A549 (cell line): ENCODE results near the gene ADGRD1. TPM values are rescaled to one million over a fixed set of nuclear protein-coding genes. Genes with fewer than 3 reads are reported as not detected.
A peak's percentile ranks its signal among the peaks of the same experiment; 100 is the strongest.

Experiments
- ATAC-seq, 2 experiments: fragments of 200-7000 bp in 1 of 2; fragments of >200 bp in 1 of 2; cut with Nextera tagmentation in 1 of 2; cut with Tn5 transposase in 1 of 2; 3 replicates each; pipeline versions ENCODE4 v1.8.0 to v1.9.1; 2018 to 2020; ENCODE audit warnings: mild to moderate bottlenecking in 1 of 2, moderate library complexity in 1 of 2
- CTCF ChIA-PET: fragments of 300-600 bp; sonication (Branson Sonifier 250); formaldehyde crosslinking; extraction: SDS; loops from one replicate; lab custom pipeline; 2021; ENCODE audit warnings: antibody characterized with exemption, inconsistent platforms; lab: Yijun Ruan, JAX
- POLR2A ChIA-PET: fragments of 350-600 bp; formaldehyde crosslinking; extraction: SDS; loops from one replicate; lab custom pipeline; 2021; ENCODE audit warnings: antibody characterized with exemption, inconsistent platforms; lab: Yijun Ruan, JAX
- DNase-seq, 2 experiments: peaks; one replicate each; pipeline versions ENCODE4 v3.0.0 to v3.0.0-alpha.2; 2011 to 2016; ENCODE audit warnings: low read depth in 1 of 2, low spot score in 1 of 2
- FAIRE-seq: peaks from 2 replicates; lab custom pipeline; 2011; peaks lifted over from hg19 to GRCh38; lab: Jason Lieb, UNC
- H3K27ac ChIP-seq, 2 experiments: fragments of >200 bp; sonication (Bioruptor Twin); formaldehyde crosslinking; 3 replicates each; pipeline ENCODE4 v1.5.1; 2016 to 2017
- H3K4me1 ChIP-seq: fragments of >200 bp; sonication (Bioruptor Twin); formaldehyde crosslinking; 3 replicates; pipeline ENCODE4 v1.6.1; 2016
- H3K4me2 ChIP-seq: fragments of >200 bp; sonication (Bioruptor Twin); formaldehyde crosslinking; 3 replicates; pipeline ENCODE4 v1.6.1; 2016
- H3K4me3 ChIP-seq: fragments of >200 bp; sonication (Bioruptor Twin); formaldehyde crosslinking; 3 replicates; pipeline ENCODE4 v1.5.1; 2016
- H3K9me3 ChIP-seq: fragments of >200 bp; sonication (Bioruptor Twin); formaldehyde crosslinking; 3 replicates; pipeline ENCODE4 v1.6.1; 2016
- BHLHE40 ChIP-seq: IDR thresholded peaks from 2 replicates; pipeline ENCODE4 v1.6.1; 2012; ENCODE audit warnings: low read depth, low read length, inconsistent platforms
- CBX2 ChIP-seq: fragments of 200-600 bp; sonication (generic); IDR thresholded peaks from 2 replicates; pipeline ENCODE4 v1.6.1; 2016; ENCODE audit warnings: low read depth, mild to moderate bottlenecking, borderline replicate concordance
- CEBPB ChIP-seq, 2 experiments: fragments of >200 bp in 1 of 2; sonication (Bioruptor Twin) in 1 of 2; formaldehyde crosslinking in 1 of 2; IDR thresholded peaks; 2 replicates each; pipeline ENCODE4 v1.6.1; 2012 to 2016
- CHD2 ChIP-seq: fragments of 150-350 bp; IDR thresholded peaks from 2 replicates; pipeline ENCODE4 v1.6.1; 2014; ENCODE audit warnings: low read length; ENCODE audit not compliant: partially characterized antibody
- CHD4 ChIP-seq: fragments of 200-600 bp; sonication (generic); IDR thresholded peaks from 2 replicates; pipeline ENCODE4 v1.6.1; 2016; ENCODE audit warnings: antibody characterized with exemption, mild to moderate bottlenecking, borderline replicate concordance
- E2F6 ChIP-seq: IDR thresholded peaks from 2 replicates; pipeline ENCODE4 v1.6.1; 2012; ENCODE audit warnings: low read depth, borderline replicate concordance
- EP300 ChIP-seq, 2 experiments: fragments of >200 bp; sonication (Bioruptor Twin); formaldehyde crosslinking; IDR thresholded peaks; 2 replicates in 1 of 2; 3 replicates in 1 of 2; pipeline ENCODE4 v1.6.1; 2016 to 2017
- FOXS1 ChIP-seq: fragments of 250-450 bp; sonication (Bioruptor Pico); IDR thresholded peaks from 2 replicates; pipeline ENCODE4 v1.5.0; 2020; ENCODE audit warnings: mild to moderate bottlenecking, moderate library complexity
- GATA3 ChIP-seq: IDR thresholded peaks from 2 replicates; pipeline ENCODE4 v1.6.1; 2012; ENCODE audit warnings: borderline replicate concordance
- HOXB13 ChIP-seq: fragments of 250-450 bp; sonication (Bioruptor Pico); IDR thresholded peaks from 2 replicates; pipeline ENCODE4 v1.5.0; 2020; ENCODE audit warnings: low read depth, mild to moderate bottlenecking, moderate library complexity
- HOXB5 ChIP-seq: fragments of 250-450 bp; sonication (Bioruptor Pico); IDR thresholded peaks from 2 replicates; pipeline ENCODE4 v1.5.0; 2020; ENCODE audit warnings: mild to moderate bottlenecking, moderate library complexity
- KDM5A ChIP-seq: fragments of 200-600 bp; sonication (generic); IDR thresholded peaks from 2 replicates; pipeline ENCODE4 v1.6.1; 2016; ENCODE audit warnings: antibody characterized with exemption, mild to moderate bottlenecking
- MAX ChIP-seq: IDR thresholded peaks from 2 replicates; pipeline ENCODE4 v1.6.1; 2012
- MYC ChIP-seq: IDR thresholded peaks from 2 replicates; pipeline ENCODE4 v1.6.1; 2012; ENCODE audit warnings: mild to moderate bottlenecking, inconsistent platforms, low read length, improper control_type of control experiment, borderline replicate concordance
- NPAS2 ChIP-seq: fragments of 250-450 bp; sonication (Bioruptor Pico); IDR thresholded peaks from 2 replicates; pipeline ENCODE4 v1.8.0; 2022; ENCODE audit warnings: mild to moderate bottlenecking, moderate library complexity, borderline replicate concordance
- PHF8 ChIP-seq: fragments of 200-600 bp; sonication (generic); IDR thresholded peaks from 2 replicates; pipeline ENCODE4 v1.6.1; 2016; ENCODE audit warnings: low read depth, mild to moderate bottlenecking, antibody characterized with exemption, moderate library complexity, borderline replicate concordance
- RAD21 ChIP-seq, 2 experiments: fragments of >200 bp in 1 of 2; sonication (Bioruptor Twin) in 1 of 2; formaldehyde crosslinking in 1 of 2; IDR thresholded peaks in 1 of 2; conservative IDR thresholded peaks in 1 of 2; 2 replicates in 1 of 2; 3 replicates in 1 of 2; pipeline ENCODE4 v1.6.1; 2012 to 2018; ENCODE audit warnings: inconsistent platforms in 1 of 2
- RARB ChIP-seq: fragments of 250-450 bp; sonication (Bioruptor Pico); IDR thresholded peaks from 2 replicates; pipeline ENCODE4 v1.8.0; 2021; ENCODE audit warnings: mild to moderate bottlenecking, moderate library complexity
- RFX5 ChIP-seq: fragments of 450-650 bp; IDR thresholded peaks from 2 replicates; pipeline ENCODE4 v1.7.1; 2014; ENCODE audit warnings: antibody characterized with exemption, mild to moderate bottlenecking, moderate library complexity
- TFCP2L1 ChIP-seq: fragments of 250-450 bp; sonication (Bioruptor Pico); IDR thresholded peaks from 2 replicates; pipeline ENCODE4 v1.5.0; 2021; ENCODE audit warnings: mild to moderate bottlenecking
- USF2 ChIP-seq: fragments of 450-650 bp; IDR thresholded peaks from 2 replicates; pipeline ENCODE4 v1.6.1; 2014; ENCODE audit warnings: antibody characterized with exemption
- ZFP36 ChIP-seq: fragments of 450-650 bp; IDR thresholded peaks from 2 replicates; pipeline ENCODE4 v1.6.1; 2014; ENCODE audit warnings: borderline replicate concordance; ENCODE audit not compliant: partially characterized antibody
- ZSCAN20 ChIP-seq: fragments of 250-450 bp; sonication (Bioruptor Pico); IDR thresholded peaks from 2 replicates; pipeline ENCODE4 v1.8.0; 2022; ENCODE audit warnings: mild to moderate bottlenecking, moderate library complexity
- WGBS: methylation state at CpG from one replicate; pipeline ENCODE4 v1.1.6; 2017; ENCODE audit errors: missing lambda C conversion rate; 5-methylcytosine and 5-hydroxymethylcytosine counted together
- polyA plus RNA-seq, 4 experiments: library from polyadenylated mRNA; depleted of rRNA in 3 of 4; stranded (reverse); fragments of >200 nt; fragmentation: RNase III in 1 of 4; extraction: RNeasy Plus Mini Kit Qiagen cat#74134 plus additional on column Dnase treatment in 1 of 4; gene quantifications; 2 replicates in 3 of 4; 3 replicates in 1 of 4; pipeline ENCODE4 v1.2.3, GENCODE V29; 2011 to 2017
- TF ChIP-seq, protein P1 (sequence below): fragments of 250-450 bp; sonication (Bioruptor Pico); IDR thresholded peaks from 2 replicates; pipeline ENCODE4 v1.5.0; 2021; ENCODE audit warnings: mild to moderate bottlenecking, moderate library complexity, borderline replicate concordance

ADGRD1 gene
- polyA plus RNA-seq, 2 of the 4 experiments (the other 2 are of a cell fraction) = 0.36 to 1.5 TPM

DNA sequence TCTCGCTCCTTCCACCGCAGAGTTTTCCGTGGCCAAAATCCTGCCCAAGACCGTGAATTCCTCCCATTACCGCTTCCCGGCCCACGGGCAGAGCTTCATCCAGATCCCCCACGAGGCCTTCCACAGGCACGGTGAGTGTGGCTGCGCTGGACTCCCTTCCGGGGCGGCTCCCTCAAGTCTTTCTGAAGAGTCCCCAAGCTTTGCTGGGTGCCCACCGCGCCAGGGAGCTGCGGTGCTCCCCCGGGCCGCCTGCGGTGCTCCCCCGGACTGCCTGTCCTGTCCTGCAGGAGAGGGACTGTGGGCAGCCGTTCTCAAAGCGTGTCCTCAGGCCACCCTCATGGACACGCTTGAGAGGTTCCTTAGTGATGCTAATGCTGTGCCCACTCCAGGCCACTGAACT, 50.5 kb downstream of the ADGRD1 start:
- ATAC-seq (no peak), DNase-seq (no peak), FAIRE-seq (no peak)
- Histone ChIP-seq H3K4me3 (no peak overlapping the region), H3K4me1 (no peaks in the 10 kb centered on the region), H3K4me2 (no peak overlapping the region), H3K9me3 (no peaks in the 10 kb centered on the region), H3K27ac (no peak overlapping the region)
- WGBS = 73% methylated on average over 21 of the region's 22 CpGs
- ChIA-PET CTCF (no interaction called here), POLR2A (no interaction called here)
- TF ChIP-seq MAX (no peak), CBX2 (no peak), BHLHE40 (no peak), PHF8 (no peak), ZFP36 (no peak), MYC (no peak), EP300 (IDR thresholded peaks at IDR 0.05) (no peak), E2F6 (no peak), FOXS1 (no peak), HOXB5 (CRISPR knock-in tag) (no peak)

DNA sequence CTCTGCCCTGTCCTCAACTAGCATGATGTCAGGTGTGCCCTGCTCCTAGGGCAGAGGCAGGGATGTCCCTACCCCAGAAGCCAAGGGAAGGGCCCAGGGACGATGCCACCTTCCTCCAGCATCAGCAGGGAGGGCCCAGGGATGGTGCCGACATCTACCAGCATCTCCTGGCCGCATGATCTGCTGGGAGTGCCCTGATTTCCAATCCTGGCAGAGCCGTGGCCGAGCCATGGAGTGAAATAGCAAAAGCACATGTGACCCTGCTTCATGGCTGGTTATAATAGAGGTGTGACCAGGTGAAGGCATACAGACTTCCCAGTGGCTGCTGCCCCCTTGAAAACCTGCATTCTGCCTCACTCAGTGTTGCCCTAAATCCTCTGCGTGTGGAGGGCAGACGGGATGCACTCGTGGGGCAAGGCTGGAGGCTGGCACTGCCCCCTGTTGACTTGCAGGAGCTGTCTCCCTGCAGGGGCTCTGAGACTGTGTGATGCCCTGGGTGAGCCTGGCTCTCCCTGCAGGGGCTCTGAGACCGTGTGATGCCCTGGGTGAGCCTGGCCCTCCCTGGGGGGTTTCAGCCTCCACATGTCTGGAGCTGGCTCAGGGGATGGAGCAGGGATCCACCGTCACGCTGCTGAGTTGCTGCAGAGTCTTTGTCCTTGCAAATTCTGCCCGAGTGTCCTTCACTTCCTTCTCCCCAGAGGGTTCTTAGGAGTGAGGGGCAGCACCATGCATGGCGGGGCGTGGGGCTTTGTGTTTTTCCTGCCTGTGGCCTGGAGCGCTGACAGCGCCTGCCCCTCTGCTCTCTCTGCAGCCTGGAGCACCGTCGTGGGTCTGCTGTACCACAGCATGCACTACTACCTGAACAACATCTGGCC, 51.7 kb downstream of the ADGRD1 start:
- no peaks in the 10 kb centered on the region for H3K9me3 ChIP-seq
- H3K4me1 ChIP-seq = no peaks in the 10 kb centered on the region
- POLR2A ChIA-PET = no interaction called here
- ATAC-seq (peak in 1 of 2 experiments; percentile 62; a peak in 3 of 6 replicates), DNase-seq (no peak), FAIRE-seq (no peak)
- H3K4me2 ChIP-seq = no peak overlapping the region
- whole genome bisulfite sequencing = 51% methylated on average over 16 of the region's 18 CpGs
- TF ChIP-seq ZSCAN20 (CRISPR knock-in tag) (no peak), BHLHE40 (no peak), RFX5 (no peak), CEBPB (IDR thresholded peaks at IDR 0.05) (no peak), TFCP2L1 (CRISPR knock-in tag) (no peak), CHD2 (no peak), GATA3 (no peak), MYC (no peak)
- no peak overlapping the region for H3K4me3 ChIP-seq
- H3K27ac ChIP-seq = no peak overlapping the region
- CTCF ChIA-PET = no interaction called here

DNA sequence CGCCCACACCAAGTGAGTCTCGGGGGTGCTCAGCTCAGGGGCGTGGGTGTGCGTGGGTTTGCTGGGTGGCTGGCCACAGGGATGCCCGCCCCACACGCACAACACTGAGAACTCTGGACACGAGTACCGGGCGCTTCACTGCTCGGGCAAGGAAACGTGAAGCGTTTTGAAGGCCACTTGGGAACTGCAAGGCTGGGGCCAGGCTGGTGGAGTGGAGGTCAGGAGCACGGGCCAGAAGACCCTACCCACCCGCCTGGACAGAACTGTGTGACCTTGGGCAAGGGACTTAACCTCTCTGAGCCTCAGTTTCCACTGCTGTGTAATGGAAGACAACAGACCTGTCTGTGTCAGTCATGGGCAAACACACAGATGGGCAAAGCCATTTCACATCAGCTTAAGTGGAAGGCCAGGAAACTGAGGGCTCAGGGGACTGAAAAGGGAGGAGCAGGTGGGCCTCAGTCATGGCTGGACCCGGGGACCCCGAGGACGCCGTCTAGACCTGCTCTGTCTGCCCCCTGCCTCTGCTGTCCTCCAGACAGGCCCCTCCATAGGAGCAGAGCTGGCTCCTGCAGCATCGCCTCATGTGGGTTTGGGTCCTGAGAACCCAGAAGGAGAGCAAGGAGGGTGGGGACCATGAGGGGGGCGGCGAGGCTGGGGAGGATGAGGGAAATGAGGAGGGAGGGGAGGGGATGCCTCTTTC, 52.5 kb downstream of the ADGRD1 start:
- FAIRE-seq (no peak), ATAC-seq (no peak), DNase-seq (no peak)
- Histone ChIP-seq H3K9me3 (no peaks in the 10 kb centered on the region), H3K27ac (no peak overlapping the region), H3K4me2 (no peak overlapping the region), H3K4me1 (no peaks in the 10 kb centered on the region), H3K4me3 (no peak overlapping the region)
- ChIA-PET CTCF (no interaction called here), POLR2A (no interaction called here)
- 39% methylated on average over 18 of the region's 21 CpGs for WGBS
- no peak for TF ChIP-seq ZFP36
- TF ChIP-seq NPAS2 = no peak
- TF ChIP-seq RARB = no peak
- TF ChIP-seq CHD4 = no peak
- no peak for TF ChIP-seq HOXB13 (CRISPR knock-in tag)
- TF ChIP-seq KDM5A = no peak
- no peak for TF ChIP-seq MAX
- TF ChIP-seq USF2 = no peak
- no peak for TF ChIP-seq RAD21 (conservative IDR thresholded peaks at IDR 0.05 in 1 of 2, IDR thresholded peaks at IDR 0.05 in 1 of 2)
- TF ChIP-seq, protein P1, sequence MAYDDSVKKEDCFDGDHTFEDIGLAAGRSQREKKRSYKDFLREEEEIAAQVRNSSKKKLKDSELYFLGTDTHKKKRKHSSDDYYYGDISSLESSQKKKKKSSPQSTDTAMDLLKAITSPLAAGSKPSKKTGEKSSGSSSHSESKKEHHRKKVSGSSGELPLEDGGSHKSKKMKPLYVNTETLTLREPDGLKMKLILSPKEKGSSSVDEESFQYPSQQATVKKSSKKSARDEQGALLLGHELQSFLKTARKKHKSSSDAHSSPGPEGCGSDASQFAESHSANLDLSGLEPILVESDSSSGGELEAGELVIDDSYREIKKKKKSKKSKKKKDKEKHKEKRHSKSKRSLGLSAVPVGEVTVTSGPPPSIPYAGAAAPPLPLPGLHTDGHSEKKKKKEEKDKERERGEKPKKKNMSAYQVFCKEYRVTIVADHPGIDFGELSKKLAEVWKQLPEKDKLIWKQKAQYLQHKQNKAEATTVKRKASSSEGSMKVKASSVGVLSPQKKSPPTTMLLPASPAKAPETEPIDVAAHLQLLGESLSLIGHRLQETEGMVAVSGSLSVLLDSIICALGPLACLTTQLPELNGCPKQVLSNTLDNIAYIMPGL = no peak
- TF ChIP-seq GATA3 = no peak
- no peak for TF ChIP-seq CBX2
